Thymus (tissue), 11 donors: ENCODE data around the gene SPTBN1. TPM values are rescaled to one million over a fixed set of nuclear protein-coding genes. Genes with fewer than 3 reads are reported as not detected.

ENCODE experiments used
- DNase-seq, 9 donors: peaks; one replicate each; pipeline ENCODE4 v3.0.0-alpha.2; 2013; ENCODE audit warnings: low spot score in 9 of 9, low read depth in 6 of 9, missing footprints in 1 of 9
- H3K27ac ChIP-seq, 2 donors: one replicate each; pipeline ENCODE4 v1.5.1; 2013; ENCODE audit warnings: control low read depth in 1 of 2, low read depth in 1 of 2, low read length in 1 of 2, mild to moderate bottlenecking in 1 of 2, moderate library complexity in 1 of 2
- H3K27me3 ChIP-seq, 2 donors: one replicate each; pipeline ENCODE4 v1.5.1; 2013; ENCODE audit warnings: low read length in 1 of 2; ENCODE audit not compliant: control insufficient read depth in 2 of 2, insufficient read depth in 1 of 2
- H3K36me3 ChIP-seq, 2 donors: one replicate each; pipeline ENCODE4 v1.5.1; 2013; ENCODE audit warnings: low read length in 1 of 2, mild to moderate bottlenecking in 1 of 2, moderate library complexity in 1 of 2; ENCODE audit not compliant: control insufficient read depth in 2 of 2, insufficient read depth in 2 of 2
- H3K4me1 ChIP-seq, 2 donors: one replicate each; pipeline ENCODE4 v1.5.1; 2013; ENCODE audit warnings: low read length in 2 of 2; ENCODE audit not compliant: control insufficient read depth in 2 of 2, insufficient read depth in 2 of 2
- H3K4me3 ChIP-seq, 2 donors: one replicate each; pipeline ENCODE4 v1.5.1; 2013; ENCODE audit warnings: low read length in 2 of 2, control low read depth in 1 of 2, mild to moderate bottlenecking in 1 of 2
- H3K9me3 ChIP-seq, 2 donors: one replicate each; pipeline ENCODE4 v1.5.1; 2013; ENCODE audit warnings: low read length in 1 of 2, mild to moderate bottlenecking in 1 of 2; ENCODE audit not compliant: control insufficient read depth in 2 of 2, insufficient read depth in 1 of 2
- WGBS: extraction: QIAGEN DNeasy Blood & Tissue Kit; methylation state at CpG from one replicate; pipeline ENCODE4 v1.1.7; 2013; 5-methylcytosine and 5-hydroxymethylcytosine counted together
- polyA plus RNA-seq: library from polyadenylated mRNA; stranded (reverse); fragments of 200-250 nt; gene quantifications from one replicate; pipeline ENCODE4 v1.2.3, GENCODE V29; 2013
- total RNA-seq: library from RNA; stranded (reverse); fragments of 120-200 nt; gene quantifications from one replicate; pipeline ENCODE4 v1.2.4, GENCODE V29; 2013
- donor health status: healthy.

Gene SPTBN1
- total and polyA plus RNA-seq, 2 donors = 37.1 to 74.4 TPM

GRCh38 chr2:54603357-54603756 is 147.2 kb downstream of the SPTBN1 start:
- peak overlapping the region; percentile 52 to 62 for H3K27ac ChIP-seq
- no peak for DNase-seq
- WGBS = 74% methylated on average over 3 of the region's 3 CpGs

GRCh38 chr2:54603796-54604195 is 147.7 kb downstream of the SPTBN1 start:
- Histone ChIP-seq H3K4me3 (no peak overlapping the region), H3K27ac (peak overlapping the region; percentile 48 to 56), H3K36me3 (peaks cover 6 to 20% of the 10 kb centered on the region in 2 donors), H3K4me1 (peaks cover 29 to 66% of the 10 kb centered on the region in 2 donors), H3K27me3 (no peaks in the 10 kb centered on the region), H3K9me3 (no peaks in the 10 kb centered on the region)
- no peak for DNase-seq
- WGBS = 92% methylated on average over 1 of the region's 1 CpG

More at GRCh38 chr2:54603357-54603756, 147.2 kb downstream of the SPTBN1 start:
- Histone ChIP-seq H3K36me3 (peaks cover 6 to 22% of the 10 kb centered on the region in 2 donors), H3K27me3 (no peaks in the 10 kb centered on the region), H3K4me1 (peaks cover 29 to 70% of the 10 kb centered on the region in 2 donors), H3K4me3 (no peak overlapping the region), H3K9me3 (no peaks in the 10 kb centered on the region)

GRCh38 chr2:54604871-54605270 is 148.7 kb downstream of the SPTBN1 start:
- Histone ChIP-seq H3K4me1 (peaks cover 29 to 58% of the 10 kb centered on the region in 2 donors), H3K36me3 (peaks cover 2 to 10% of the 10 kb centered on the region in 2 donors), H3K4me3 (no peak overlapping the region), H3K27ac (peak overlapping the region in 1 of 2 donors; percentile 22), H3K9me3 (no peaks in the 10 kb centered on the region), H3K27me3 (no peaks in the 10 kb centered on the region)
- no peak for DNase-seq
- WGBS = 23% methylated on average over 10 of the region's 10 CpGs

GRCh38 chr2:54605836-54606235 is 149.7 kb downstream of the SPTBN1 start:
- 74% methylated on average over 3 of the region's 3 CpGs for WGBS
- DNase-seq = no peak
- peaks cover 0 to 3% of the 10 kb centered on the region in 2 donors for H3K36me3 ChIP-seq
- H3K4me1 ChIP-seq = peaks cover 29 to 57% of the 10 kb centered on the region in 2 donors
- H3K27ac ChIP-seq = peak overlapping the region; percentile 7 to 40
- no peaks in the 10 kb centered on the region for H3K9me3 ChIP-seq
- no peak overlapping the region for H3K4me3 ChIP-seq
- H3K27me3 ChIP-seq = no peaks in the 10 kb centered on the region

- no peak for DNase-seq
- H3K27me3 ChIP-seq = no peaks in the 10 kb centered on the region
- peak overlapping the region in 1 of 2 donors; percentile 7 for H3K27ac ChIP-seq
- H3K36me3 ChIP-seq = peaks cover 0 to 2% of the 10 kb centered on the region in 2 donors
- WGBS = 92% methylated on average over 12 of the region's 12 CpGs
- no peaks in the 10 kb centered on the region for H3K9me3 ChIP-seq
- H3K4me3 ChIP-seq = no peak overlapping the region
- H3K4me1 ChIP-seq = peaks cover 29 to 53% of the 10 kb centered on the region in 2 donors
Observed at GRCh38 chr2:54606393-54606958, 150.3 kb downstream of the SPTBN1 start.

GRCh38 chr2:54608224-54608623 is 152.1 kb downstream of the SPTBN1 start:
- peaks cover 25 to 44% of the 10 kb centered on the region in 2 donors for H3K4me1 ChIP-seq
- no peak for DNase-seq
- H3K27me3 ChIP-seq = no peaks in the 10 kb centered on the region
- 94% methylated on average over 3 of the region's 3 CpGs for WGBS
- H3K36me3 ChIP-seq = peaks cover 4 to 11% of the 10 kb centered on the region in 2 donors
- H3K27ac ChIP-seq = no peak overlapping the region
- no peak overlapping the region for H3K4me3 ChIP-seq
- no peaks in the 10 kb centered on the region for H3K9me3 ChIP-seq

- H3K27me3 ChIP-seq = no peaks in the 10 kb centered on the region
- no peaks in the 10 kb centered on the region for H3K9me3 ChIP-seq
- peaks cover 14 to 35% of the 10 kb centered on the region in 2 donors for H3K4me1 ChIP-seq
- no peak overlapping the region for H3K27ac ChIP-seq
- H3K4me3 ChIP-seq = no peak overlapping the region
- peaks cover 8 to 21% of the 10 kb centered on the region in 2 donors for H3K36me3 ChIP-seq
- WGBS = 97% methylated on average over 5 of the region's 5 CpGs
- DNase-seq = no peak
Observed at GRCh38 chr2:54609241-54609640, 153.1 kb downstream of the SPTBN1 start.

- H3K36me3 ChIP-seq = peaks cover 11 to 23% of the 10 kb centered on the region in 2 donors
- DNase-seq = no peak
- H3K27ac ChIP-seq = no peak overlapping the region
- no peaks in the 10 kb centered on the region for H3K9me3 ChIP-seq
- peaks cover 10 to 31% of the 10 kb centered on the region in 2 donors for H3K4me1 ChIP-seq
- 99% methylated on average over 3 of the region's 3 CpGs for WGBS
- no peaks in the 10 kb centered on the region for H3K27me3 ChIP-seq
- no peak overlapping the region for H3K4me3 ChIP-seq
Observed at GRCh38 chr2:54609647-54610046, 153.5 kb downstream of the SPTBN1 start.

- Histone ChIP-seq H3K4me3 (no peak overlapping the region), H3K9me3 (no peaks in the 10 kb centered on the region), H3K27me3 (no peaks in the 10 kb centered on the region), H3K4me1 (peaks cover 7 to 22% of the 10 kb centered on the region in 2 donors), H3K27ac (no peak overlapping the region), H3K36me3 (peaks cover 16 to 32% of the 10 kb centered on the region in 2 donors)
- 93% methylated on average over 1 of the region's 1 CpG for WGBS
- DNase-seq = no peak
Observed at GRCh38 chr2:54610700-54611099, 154.6 kb downstream of the SPTBN1 start.
